GM19397 (cell line): Measurements from ENCODE around the gene LCOR.

Source experiments
- ATAC-seq: cut with Tn5 transposase; IDR thresholded peaks from one replicate; pipeline ENCODE4 v1.9.1; 2021; ENCODE audit warnings: mild to moderate bottlenecking, moderate library complexity; ENCODE audit not compliant: unreplicated experiment

Gene LCOR

DNA sequence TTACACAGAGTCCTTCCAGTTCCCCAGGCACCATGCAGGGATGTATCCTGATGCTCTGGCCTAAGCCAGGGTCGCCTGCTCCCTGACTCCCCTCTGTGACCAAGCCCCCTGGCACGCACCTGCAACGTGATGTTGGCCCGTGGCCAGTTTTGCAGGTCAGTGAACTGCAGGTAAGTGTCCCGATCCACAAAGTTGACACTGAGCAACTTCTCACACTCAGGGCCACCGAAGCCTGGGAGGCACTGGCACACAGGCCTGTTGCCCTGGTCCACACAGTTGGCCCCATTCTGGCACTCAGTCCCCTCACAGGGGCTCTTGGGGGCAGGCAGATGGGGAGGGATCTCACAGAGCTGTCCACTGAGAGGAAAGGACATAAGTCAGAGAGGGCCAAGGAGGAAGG is 174.3 kb downstream of the LCOR start:
- ATAC-seq, result no peak

DNA sequence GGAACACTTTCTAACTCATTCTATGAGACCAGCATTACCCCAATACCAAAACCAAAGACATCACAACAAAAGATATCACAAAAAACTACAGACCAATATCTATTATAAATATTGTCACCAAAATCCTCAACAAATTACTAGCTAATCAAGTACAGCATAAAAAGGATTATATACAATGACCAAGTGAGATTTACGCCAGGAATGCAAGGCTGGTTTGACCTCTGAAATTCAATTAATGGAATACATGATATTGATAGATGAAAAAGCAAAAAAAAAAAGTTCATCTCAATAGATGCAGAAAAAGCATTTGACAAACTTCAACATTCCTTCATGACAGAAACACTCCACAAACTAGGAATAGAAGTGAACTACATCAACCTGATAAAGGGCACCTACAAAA is 175.3 kb downstream of the LCOR start:
- no peak for ATAC-seq

DNA sequence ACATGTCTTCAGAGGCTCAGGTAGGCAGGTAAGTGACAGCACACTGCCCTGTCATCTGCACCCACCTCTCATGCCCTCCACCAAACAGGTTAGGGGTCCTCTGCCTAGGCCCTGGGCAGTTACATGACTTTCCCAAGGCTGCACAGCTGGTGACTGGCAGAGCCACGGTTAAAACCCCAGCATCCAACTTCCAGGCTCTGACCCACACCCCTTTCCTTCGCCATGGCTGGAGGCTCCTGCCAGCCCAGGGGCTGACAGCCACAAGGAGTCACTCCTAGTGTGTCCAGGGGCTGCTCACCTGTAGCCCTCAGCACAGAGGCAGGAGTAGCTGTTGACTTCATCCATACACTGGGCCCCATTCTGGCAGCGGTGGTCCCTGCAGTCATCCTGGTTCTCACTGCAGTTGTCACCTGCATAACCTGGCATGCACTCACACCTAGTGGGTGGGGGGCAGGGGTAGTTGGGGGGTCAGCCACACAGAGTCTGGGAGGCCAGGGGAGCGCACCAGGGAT is 178.7 kb downstream of the LCOR start:
- no peak for ATAC-seq

DNA sequence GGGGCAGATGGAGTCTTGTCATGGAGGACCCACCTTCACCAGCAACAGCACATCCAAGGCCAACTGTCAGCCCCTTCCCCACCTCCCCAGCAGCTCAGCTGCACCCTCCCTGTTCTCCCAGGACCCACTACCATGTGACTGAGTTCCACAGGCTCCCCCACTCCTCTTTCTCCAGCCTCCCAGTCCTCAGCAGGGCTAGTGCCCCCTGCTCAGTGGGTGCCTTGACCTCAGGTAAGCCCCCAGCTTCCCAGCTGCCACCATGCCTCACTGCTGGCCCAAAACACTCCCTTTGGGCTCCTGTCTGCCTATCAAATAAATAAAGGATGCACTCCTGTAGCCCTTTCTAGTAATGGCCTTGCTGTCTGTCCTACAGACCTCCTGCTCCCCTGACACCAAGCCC is 179.3 kb downstream of the LCOR start:
- ATAC-seq, result no peak

DNA sequence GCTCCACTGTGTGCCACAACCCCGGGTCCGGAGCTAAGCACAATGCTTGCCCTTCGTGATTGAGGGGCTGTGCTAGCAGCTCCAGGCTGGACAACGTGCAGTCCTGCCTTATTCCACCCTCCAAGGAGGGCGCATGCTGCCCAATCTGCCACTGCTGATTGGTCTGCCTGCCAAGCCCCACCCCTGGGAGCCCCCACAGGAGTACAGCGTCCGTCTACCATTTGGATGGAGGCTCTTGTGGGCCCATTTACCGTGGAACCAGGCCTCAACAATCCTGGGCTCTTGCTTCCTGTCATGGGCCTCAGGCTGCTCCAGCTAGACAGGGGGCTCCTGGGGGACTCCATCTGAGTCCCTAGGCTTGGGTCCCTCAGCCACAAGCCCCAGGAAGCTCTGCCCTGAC is 180.4 kb downstream of the LCOR start:
- ATAC-seq, result no peak

DNA sequence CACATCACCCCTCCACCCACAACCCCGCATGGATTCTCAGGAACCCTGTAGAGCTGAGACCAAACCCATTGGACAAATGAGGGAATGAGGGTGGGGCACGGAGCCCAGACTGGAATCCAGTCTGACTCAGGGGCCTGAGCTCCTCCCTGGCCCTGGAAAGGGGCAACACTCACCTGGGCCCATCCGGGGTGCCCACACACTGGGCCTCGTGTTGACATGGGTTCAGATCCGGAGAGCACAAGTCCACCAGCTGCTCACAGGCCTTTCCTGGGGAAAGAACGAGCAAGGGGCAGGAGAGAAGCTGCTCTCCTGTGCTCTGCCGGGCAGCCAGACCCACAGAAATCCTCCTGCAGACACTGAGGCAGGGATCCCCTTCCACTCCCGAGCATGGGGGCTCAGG is 181.5 kb downstream of the LCOR start:
- no peak for ATAC-seq

DNA sequence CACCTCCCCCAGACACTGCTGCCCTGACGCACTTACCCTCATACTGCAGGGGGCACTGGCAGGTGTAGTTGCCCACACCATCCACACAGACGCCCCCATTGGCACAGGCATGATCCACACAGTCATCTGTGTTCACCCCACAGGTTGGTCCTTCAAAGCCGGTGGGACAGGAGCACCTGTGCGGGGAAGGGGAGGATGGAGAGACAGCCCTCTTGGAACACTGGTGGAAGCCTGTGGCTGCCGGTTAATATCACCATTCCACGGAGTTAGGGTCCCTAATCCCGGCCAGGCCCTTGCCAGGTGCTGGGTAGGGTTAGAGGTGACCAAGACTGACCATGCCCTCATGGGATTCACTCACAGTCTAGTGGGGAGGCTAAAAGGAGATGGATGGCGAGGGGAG is 181.9 kb downstream of the LCOR start:
- ATAC-seq, result no peak

DNA sequence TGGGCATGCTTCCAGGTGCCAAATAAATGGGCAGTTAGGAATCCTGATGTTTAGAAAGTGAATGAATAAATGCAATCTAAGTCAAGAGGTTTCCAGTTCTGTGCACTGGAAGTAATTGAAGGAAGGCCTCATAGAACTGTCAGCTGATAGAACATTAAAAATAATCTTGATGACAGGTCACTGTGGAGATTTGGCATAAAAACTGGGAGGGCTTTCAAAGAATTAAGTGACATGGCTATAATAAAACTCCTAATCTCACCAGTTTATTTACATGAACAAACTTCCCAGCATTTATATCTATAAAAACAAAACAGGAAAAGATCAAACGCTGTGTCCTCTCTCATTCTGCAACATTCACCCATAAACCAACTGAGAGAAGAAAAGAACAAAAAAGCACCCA is 183.1 kb downstream of the LCOR start:
- ATAC-seq, result no peak

DNA sequence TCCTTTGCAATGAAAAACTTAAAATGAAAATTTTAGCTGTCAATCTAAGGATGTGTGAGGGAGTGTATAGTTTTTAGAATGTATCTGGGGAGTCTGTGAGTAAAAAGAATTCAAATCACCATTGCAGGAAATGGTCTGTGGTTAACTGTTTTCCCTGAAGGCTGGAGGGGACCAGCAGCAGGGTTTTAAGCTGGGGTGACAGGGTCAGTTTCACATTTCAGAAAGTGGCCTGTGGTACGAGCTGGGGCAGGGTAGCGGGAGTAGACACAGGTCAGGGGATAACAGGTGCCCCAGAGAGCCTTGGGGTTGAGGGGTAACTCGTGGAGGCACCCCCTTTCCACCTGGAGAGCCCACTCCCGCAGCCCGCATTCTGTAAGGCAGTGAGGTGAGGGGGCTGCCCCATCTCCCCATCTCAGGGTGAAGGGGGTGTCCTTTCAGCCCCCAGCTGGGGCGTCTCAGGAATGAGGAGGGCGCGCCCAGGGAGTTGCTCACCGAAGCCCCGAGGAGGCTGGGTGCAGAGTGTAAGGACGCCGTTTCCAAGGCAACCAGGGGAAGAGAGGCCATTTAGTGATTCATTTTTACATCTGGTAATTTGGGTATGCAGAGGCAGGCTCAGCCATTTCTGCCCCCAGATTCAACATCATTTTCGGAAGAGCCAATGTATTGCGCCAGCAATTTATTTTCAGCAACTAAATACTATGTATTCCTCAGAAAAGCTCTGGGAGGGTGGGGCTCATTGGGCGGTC is 184.8 kb downstream of the LCOR start:
- peak; percentile 77 for ATAC-seq

DNA sequence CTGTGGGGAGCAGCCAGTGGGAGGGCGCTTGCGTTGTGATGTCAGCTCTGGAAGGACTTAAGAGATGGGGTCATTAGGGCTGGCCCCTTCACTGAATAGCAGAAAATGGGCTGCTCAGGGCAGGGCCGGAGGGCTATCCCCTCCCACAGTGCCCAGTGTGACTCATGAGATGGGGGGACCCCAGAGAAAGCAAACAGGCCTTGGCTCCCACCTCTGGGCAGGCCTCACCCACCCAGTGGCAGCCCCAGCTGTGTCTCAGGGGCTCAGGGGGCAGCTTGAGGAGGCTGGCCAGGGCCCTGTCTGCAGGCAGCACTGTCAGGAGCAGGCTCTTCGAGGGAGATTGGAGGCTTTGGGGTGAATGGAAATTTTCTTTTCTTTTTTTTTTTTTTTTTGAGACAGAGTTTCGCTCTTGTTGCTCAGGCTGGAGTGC is 185.4 kb downstream of the LCOR start:
- ATAC-seq, result no peak

DNA sequence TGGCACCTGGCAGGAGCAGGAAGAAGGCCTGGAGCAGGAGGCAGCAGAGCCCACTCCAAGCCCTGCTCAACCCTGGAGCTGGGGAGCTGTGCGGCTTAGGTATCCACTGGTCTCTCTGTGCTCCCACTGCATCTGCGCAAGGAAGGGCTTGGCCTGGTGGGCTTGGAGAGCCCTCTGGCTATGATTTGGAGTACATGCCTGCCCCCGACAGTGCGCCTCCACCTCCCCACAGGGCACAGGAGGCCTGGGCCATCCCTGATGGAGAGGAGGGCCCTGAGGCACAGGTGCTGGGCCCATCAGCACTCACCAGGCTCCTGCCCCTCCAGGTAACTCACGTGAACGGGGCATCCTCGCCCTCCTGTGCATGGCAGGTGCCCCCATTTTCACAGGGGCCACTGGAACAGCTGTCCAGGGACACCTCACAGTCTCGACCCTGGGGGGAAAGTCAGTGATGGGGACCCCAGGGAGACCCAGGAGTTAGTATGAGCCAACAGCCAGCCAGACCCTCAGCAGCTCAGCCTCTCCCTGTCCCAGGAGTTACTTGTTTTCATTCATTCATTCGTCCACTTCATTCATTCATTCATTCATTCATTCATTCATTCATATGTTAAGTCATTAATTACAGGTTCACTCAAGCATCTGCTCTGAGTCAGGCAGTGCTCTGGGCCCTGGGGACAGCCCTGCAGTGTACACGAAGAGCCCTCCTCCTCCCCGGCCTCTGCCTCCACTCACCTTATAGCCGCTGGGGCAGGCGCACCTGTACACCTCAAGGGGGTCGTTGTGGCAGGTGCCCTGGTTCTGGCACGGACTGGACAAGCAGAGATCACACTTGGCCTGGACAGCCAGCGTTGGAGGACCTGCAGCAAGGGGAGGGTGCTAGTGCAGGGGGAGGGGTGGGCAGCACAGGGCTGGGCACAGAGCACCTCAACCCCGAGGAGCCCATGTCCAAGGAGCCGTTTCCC is 186.4 kb downstream of the LCOR start:
- ATAC-seq, result no peak

DNA sequence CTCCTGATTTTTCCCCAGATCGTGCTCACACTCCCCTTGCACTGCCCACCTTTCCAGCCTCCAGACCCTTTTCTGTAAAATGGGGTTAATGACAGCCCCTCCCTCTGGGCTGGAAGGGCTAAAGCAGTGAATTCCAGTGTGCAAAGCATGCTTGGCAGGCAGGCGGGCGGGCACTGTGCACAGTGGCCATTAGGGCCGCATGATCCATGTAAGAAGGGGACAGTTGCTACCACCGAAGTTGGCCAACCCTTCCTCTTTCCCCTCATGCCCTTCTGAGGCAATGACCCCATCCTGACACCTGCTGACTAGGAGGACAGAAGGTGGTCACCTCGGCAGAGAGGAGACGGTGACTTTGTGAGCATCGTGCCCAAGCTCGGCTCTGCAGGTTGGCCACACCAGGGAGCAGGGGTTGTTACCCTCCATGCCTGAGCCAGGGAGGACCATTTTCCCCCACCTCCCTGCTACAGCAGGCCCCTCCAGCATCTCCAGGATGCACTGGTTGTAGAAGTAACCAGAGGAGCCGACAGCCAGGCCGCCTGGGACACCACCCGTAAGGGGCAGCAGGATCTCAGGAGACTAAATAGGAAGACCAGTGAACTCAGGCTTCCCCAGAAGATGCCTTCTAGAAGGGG is 187.2 kb downstream of the LCOR start:
- no peak for ATAC-seq

DNA sequence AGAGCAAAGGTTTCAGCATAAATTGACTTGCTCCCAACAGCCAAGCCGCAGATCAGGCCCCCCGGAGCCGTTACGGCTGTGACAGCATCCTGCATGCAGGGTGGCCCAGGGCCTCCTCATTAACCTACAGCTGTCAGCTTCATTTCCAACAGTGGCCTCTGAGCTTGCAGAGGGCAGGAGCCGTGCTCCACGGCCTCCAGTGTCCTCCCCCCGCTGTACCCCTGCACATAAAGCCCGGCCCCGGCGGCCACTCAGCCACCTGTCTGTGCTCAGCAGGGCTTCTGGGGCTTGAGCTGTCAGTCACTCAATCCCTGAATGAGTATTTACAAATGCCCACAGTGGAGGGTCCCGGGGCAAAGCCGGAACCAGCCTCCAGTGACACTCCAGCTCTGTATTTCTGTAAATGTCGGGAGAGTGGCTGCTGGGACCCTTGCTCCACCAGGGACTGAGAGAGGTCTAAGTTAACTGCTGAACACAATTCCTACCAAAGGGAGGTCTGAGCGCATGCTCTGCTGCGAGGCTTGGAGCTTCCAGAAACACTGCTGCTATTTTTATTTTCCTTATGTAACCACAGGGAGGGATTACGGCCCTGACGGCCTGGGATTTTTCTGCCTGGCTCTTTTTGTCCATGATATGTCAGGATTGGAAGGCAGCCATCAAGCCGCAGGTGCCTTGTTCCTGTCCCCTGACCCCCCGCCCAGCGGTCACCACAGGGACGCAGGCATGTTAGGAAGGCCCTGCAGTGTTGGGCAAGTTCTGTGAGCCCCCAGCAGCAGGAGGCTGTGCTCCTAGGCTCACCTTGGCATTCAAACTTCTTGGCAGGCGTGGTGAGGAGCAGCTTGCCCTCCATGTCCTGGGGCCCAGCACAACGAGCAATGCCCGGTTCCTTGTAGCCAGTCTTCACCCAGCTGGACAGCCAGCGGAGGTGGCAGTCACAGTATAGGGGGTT is 188.6 kb downstream of the LCOR start:
- ATAC-seq, result no peak

DNA sequence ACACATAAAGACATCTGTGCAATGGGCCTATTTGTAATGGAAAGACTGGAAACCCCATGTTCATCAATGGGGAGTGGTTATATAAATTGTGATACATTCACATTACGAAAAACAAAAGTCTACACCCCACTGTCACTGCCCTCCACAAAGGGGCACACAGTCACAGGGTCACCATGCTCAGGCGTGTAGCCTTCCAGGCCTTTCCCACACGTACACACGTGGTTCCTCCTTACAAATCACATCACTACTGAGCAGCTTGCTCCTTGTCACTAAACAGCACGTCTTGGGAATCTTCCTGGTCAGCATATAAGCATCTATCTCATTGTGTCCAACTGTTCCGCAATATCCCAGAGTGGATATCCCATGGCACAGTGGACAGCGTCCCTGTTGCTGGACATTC is 190.5 kb downstream of the LCOR start:
- no peak for ATAC-seq

DNA sequence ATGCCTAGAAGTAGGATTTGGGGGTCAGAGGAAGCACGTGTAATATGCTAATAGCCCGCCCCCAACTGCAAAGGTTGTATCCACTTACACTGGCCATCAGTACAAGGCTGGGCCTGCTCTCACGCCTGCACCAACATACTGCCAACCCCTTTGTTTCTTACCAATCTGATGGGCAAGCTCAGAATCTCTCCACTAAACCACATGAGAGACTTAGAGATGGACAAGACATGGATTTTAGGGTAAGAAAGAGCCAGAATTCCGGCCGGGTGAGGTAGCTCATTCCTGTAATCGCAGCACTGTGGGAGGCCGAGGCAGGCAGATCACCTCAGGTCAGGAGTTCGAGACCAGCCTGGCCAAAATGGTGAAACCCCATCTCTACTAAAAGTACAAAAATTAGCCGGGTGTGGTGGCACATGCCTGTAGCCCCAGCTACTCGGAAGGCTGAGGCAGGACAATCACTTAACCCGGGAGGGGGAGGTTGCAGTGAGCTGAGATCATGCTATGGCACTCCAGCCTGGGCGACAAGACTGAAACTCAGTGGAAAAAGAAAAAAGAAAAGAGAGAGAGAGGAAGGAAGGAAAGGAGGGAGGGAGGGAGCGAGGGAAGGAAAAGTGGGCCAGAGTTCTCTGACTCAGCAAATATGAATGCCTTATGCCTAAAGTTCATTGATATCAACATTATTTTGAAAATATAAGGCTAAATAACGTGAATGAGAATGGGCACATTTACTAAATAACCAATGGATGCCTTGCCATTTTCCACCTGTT is 191.5 kb downstream of the LCOR start:
- no peak for ATAC-seq

DNA sequence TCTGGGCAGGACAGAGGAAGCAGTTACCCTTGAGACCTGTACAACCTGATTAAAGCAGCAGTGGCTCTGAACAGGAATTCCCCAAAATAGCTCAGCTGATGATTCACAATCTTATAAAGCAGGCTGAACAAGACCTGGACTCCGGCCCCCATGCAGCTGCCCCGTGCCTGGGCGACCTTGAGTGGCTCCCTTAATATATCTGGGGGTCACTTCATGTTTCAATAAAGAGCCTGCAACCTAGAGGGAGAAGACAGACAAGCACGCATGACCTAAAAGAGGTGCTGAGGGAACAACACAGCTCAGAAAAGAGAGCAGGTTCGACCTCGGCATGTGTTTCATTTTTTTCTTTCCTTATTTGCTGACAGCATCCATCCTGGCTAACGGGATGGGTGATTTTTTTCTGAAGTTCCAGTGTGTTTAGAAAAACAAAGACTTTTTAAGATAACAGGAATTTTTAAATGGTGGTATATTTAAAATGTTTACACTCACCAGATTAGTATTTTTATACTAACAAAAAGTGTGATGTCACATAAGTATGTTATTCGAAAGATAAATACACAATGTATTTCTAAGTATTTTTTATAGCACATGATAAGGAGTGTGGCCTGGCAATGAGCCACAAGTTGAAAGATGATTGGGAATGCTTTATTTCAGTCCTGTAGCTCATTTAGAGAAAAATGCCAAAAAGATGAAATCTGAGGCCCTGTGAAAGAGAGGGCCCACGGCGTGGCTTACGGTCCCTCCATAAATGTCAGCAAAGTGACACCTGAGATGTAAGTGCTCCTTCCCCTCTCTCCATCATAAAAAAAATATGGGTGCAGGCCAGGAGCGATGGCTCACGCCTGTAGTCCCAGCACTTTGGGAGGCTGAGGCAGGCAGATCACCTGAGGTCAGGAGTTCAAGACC is 192.3 kb downstream of the LCOR start:
- no peak for ATAC-seq

DNA sequence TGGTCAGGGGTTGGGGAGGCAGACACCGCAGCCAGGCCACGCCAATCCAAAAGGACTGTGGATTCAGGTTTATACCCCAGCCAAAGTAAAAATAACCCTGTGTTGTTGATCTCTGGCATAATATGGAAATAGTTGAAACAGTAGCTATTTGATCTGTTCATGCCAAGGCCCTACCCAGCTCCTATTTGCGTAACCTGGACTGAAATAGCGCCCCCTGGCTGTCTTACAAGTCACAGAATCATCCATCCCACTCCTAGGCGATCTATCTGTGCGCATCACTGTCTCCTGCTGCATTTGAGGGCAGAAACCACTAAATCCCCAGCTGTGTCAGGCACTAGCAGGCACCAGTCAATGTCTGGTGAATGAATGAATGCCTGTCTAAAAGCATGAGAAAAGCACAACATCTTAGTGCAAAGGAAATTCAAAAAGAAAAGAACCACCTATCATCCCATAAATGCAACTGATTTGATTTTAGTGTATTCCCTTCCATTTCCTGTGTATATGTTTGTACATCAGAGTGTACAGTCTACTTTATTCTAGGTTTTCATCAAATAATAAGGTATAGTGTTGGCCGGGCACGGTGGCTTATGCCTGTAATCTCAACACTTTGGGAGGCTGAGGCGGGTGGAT is 193.6 kb downstream of the LCOR start:
- ATAC-seq, result no peak
